AG09309 (cell line): Measurements from ENCODE around the gene GGT7.

Experiments used
- DNase-seq: peaks from one replicate; pipeline ENCODE4 v3.0.0-alpha.2; 2010; ENCODE audit warnings: low read depth
- H3K4me3 ChIP-seq: 2 replicates; pipeline ENCODE4 v1.5.1; 2011; ENCODE audit warnings: mild to moderate bottlenecking, low read depth, low read length, moderate library complexity; ENCODE audit not compliant: control insufficient read depth
- CTCF ChIP-seq: IDR thresholded peaks from 2 replicates; pipeline ENCODE4 v1.5.1; 2011; ENCODE audit warnings: mild to moderate bottlenecking, low read depth, low read length, inconsistent platforms; ENCODE audit not compliant: insufficient read depth, control insufficient read depth; ENCODE audit errors: missing control alignments

GGT7 gene

GRCh38 chr20:34872622-34873224 lies at the start of gene GGT7:
GGT7 (minus strand) TSS chr20:34872856; CDS start chr20:34872815, 41 bp downstream.
- peak; percentile 64 for TF ChIP-seq CTCF
- DNase-seq: no peak
- H3K4me3 ChIP-seq: peak within 1 kb of the TSS; percentile 66

- H3K4me3 ChIP-seq: no peak overlapping the region
- no peak for DNase-seq
- TF ChIP-seq CTCF: no peak
These were observed 48.8 kb upstream of the GGT7 start for GRCh38 chr20:34921436-34921835.

- no peak for TF ChIP-seq CTCF
- no peak for DNase-seq
- H3K4me3 ChIP-seq: no peak overlapping the region
These were observed 47.4 kb upstream of the GGT7 start for GRCh38 chr20:34920055-34920454.

- no peak for TF ChIP-seq CTCF
- no peak overlapping the region for H3K4me3 ChIP-seq
- DNase-seq: no peak
These were observed 44.2 kb upstream of the GGT7 start for GRCh38 chr20:34916774-34917354.

- no peak for DNase-seq
- no peak for TF ChIP-seq CTCF
- no peak overlapping the region for H3K4me3 ChIP-seq
These were observed 43.2 kb upstream of the GGT7 start for GRCh38 chr20:34915749-34916455.

- TF ChIP-seq CTCF: no peak
- no peak for DNase-seq
- no peak overlapping the region for H3K4me3 ChIP-seq
These were observed 42.5 kb upstream of the GGT7 start for GRCh38 chr20:34915131-34915530.
